ENCODE data around the gene PAQR6. TPM values are rescaled to one million over a fixed set of nuclear protein-coding genes. Genes with fewer than 3 reads are reported as not detected.
"Not testable (repeated sequence)": the region's sequence is repeated elsewhere in the genome, so short reads cannot be mapped to it uniquely, and the experiment has no call there.

Gene PAQR6
- total and polyA plus RNA-seq, 8 donors, result 0.51 to 5.6 (median 0.88) TPM

DNA sequence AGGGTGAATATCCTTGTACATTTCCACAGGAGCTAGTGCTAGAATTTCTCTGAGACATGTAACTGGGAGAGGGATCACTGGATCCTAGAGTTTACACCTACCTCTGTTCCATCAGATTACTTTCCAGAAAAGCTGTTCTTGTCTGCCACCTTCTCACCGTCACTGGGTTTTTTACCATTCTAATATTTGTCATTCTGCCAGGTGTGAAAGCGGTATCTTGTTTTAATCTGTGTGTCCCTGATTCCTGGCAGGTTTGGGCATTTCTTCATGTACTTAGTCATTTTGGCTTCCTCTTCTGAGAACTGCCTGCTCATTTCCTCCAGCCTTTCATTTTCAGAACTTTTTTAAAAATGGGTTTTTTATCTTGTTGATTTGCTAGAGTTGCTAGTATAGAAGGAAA, 30.0 kb downstream of the PAQR6 start:
- intact Hi-C loops (cut with DNase I), result no loop called here
- FAIRE-seq, result no peak
- TF ChIP-seq, protein P1, sequence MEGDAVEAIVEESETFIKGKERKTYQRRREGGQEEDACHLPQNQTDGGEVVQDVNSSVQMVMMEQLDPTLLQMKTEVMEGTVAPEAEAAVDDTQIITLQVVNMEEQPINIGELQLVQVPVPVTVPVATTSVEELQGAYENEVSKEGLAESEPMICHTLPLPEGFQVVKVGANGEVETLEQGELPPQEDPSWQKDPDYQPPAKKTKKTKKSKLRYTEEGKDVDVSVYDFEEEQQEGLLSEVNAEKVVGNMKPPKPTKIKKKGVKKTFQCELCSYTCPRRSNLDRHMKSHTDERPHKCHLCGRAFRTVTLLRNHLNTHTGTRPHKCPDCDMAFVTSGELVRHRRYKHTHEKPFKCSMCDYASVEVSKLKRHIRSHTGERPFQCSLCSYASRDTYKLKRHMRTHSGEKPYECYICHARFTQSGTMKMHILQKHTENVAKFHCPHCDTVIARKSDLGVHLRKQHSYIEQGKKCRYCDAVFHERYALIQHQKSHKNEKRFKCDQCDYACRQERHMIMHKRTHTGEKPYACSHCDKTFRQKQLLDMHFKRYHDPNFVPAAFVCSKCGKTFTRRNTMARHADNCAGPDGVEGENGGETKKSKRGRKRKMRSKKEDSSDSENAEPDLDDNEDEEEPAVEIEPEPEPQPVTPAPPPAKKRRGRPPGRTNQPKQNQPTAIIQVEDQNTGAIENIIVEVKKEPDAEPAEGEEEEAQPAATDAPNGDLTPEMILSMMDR (IDR thresholded peaks at IDR 0.05), result no peak
- Histone ChIP-seq H3K9me3 (no peaks in the 10 kb centered on the region), H3K27me3 (no peaks in the 10 kb centered on the region), H3K4me1 (peaks cover 10 to 26% (median 19%) of the 10 kb centered on the region in 3 donors), H3K27ac (peak overlapping the region in 2 of 4 donors; percentile 52 to 61), H3K4me3 (no peak overlapping the region), H3K36me3 (peaks cover 0 to 13% (median 4%) of the 10 kb centered on the region in 3 donors)
- ATAC-seq, result peak; percentile 13 to 45 (median 31)
- 8 to 18% methylated on average over 2 of the region's 2 CpGs for WGBS, 2 donors
- DNase-seq, result no peak

DNA sequence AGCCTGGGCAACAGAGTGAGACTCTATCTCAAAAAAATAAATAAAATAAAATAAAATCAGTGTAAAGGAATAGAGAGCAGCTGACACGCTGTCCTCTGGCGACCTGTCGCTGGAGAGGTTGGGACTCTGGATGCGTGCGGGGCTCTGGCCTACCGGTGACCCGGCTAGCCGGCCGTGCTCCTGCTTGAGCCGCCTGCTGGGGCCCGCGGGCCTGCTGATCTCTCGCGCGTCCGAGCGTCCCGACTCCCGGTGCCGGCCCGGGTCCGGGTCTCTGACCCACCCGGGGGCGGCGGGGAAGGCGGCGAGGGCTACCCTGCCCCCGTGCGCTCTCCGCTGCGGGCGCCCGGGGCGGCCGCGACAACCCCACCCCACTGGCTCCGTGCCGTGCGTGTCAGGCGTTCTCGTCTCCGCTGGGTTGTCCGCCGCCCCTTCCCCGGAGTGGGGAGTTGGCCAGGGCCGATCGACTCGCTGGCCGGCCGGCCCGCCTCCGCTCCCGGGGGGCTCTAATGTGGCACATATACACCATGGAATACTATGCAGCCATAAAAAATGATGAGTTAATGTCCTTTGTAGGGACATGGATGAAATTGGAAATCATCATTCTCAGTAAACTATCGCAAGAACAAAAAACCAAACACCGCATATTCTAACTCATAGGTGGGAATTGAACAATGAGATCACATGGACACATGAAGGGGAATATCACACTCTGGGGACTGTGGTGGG, 31.3 kb downstream of the PAQR6 start:
- WGBS, 2 donors, result 90 to 92% methylated on average over 54 to 55 of the region's 55 CpGs
- H3K27ac ChIP-seq; intact Hi-C loops (cut with DNase I); H3K9me3 ChIP-seq; ATAC-seq; H3K27me3 ChIP-seq; H3K4me3 ChIP-seq: not testable (repeated sequence)
- peak; percentile 84 for FAIRE-seq
- Histone ChIP-seq H3K36me3 (peaks cover 0 to 11% (median 0%) of the 10 kb centered on the region in 3 donors), H3K4me1 (peaks cover 10 to 26% (median 19%) of the 10 kb centered on the region in 3 donors)
- DNase-seq, result peak in 1 of 6 donors; percentile 60

DNA sequence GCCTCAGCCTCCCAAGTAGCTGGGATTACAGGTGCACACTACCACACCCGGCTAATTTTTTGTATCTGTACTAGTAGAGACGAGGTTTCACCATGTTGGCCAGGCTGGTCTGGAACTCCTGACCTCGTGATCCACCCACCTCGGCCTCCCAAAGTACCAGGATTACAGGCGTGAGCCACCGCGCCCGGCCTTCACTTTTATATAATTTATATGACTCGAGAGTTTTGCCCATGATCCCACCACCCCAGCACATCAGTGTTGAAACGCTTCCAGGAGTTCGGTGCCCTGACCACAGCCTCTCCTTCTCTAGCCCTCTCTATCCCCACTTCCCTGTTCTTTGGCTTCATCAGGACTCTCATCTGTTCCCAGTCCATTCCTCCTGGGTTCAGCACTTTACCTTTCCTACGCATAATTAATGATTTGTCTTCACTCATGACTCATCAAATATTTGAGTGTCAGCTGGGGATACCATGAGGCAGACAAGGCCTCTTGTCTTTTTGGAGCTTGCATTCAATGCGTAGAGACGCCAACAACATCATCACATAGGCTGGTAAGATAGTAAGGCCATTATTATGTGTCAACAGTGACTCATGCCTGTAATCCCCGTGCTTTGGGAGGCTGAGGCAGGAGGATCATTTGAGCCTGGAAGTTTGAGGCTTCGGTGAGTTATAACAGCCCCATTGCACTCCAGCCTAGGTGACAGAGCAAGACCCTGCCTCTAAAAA, 33.7 kb downstream of the PAQR6 start:
- TF ChIP-seq, protein P1 (IDR thresholded peaks at IDR 0.05), result no peak
- no peak for ATAC-seq
- H3K27ac ChIP-seq, result peak overlapping the region in 1 of 4 donors; percentile 95

DNA sequence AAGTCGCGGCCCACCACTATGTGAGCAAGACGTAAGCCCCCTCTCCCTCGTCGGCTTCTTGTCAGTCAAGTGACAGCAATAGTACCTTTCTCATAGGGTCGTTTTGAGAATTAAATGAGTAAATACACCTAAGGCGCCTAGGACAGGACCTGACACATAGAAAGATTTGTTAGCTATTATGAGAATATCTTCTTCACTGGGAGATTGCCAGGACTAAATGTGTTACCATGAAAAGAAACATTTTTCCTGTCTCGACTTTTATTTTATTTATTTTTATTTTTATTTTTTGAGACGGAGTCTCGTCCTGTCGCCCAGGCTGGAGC, 34.3 kb downstream of the PAQR6 start:
- H3K27me3 ChIP-seq, result no peaks in the 10 kb centered on the region
- peak overlapping the region; percentile 86 to 98 (median 94) for H3K27ac ChIP-seq
- DNase-seq (no peak), ATAC-seq (no peak), FAIRE-seq (no peak)
- peaks cover 10 to 26% (median 19%) of the 10 kb centered on the region in 3 donors for H3K4me1 ChIP-seq
- TF ChIP-seq, protein P1 (IDR thresholded peaks at IDR 0.05), result no peak
- H3K4me3 ChIP-seq, result peak overlapping the region; percentile 38 to 66 (median 58)
- no peaks in the 10 kb centered on the region for H3K36me3 ChIP-seq
- no peaks in the 10 kb centered on the region for H3K9me3 ChIP-seq
- intact Hi-C loops (cut with DNase I), result no loop called here
- WGBS, 2 donors, result 12 to 15% methylated on average over 11 of the region's 11 CpGs

More for the DNA sequence above, 33.7 kb downstream of the PAQR6 start:
- no peaks in the 10 kb centered on the region for H3K9me3 ChIP-seq
- H3K4me1 ChIP-seq, result peaks cover 10 to 26% (median 19%) of the 10 kb centered on the region in 3 donors
- FAIRE-seq, result no peak
- intact Hi-C loops (cut with DNase I), result no loop called here
- WGBS, 2 donors, result 76 to 79% methylated on average over 16 of the region's 16 CpGs
- DNase-seq, result no peak
- H3K4me3 ChIP-seq, result peak overlapping the region in 2 of 4 donors; percentile 54 to 66
- no peaks in the 10 kb centered on the region for H3K27me3 ChIP-seq
- H3K36me3 ChIP-seq, result no peaks in the 10 kb centered on the region

DNA sequence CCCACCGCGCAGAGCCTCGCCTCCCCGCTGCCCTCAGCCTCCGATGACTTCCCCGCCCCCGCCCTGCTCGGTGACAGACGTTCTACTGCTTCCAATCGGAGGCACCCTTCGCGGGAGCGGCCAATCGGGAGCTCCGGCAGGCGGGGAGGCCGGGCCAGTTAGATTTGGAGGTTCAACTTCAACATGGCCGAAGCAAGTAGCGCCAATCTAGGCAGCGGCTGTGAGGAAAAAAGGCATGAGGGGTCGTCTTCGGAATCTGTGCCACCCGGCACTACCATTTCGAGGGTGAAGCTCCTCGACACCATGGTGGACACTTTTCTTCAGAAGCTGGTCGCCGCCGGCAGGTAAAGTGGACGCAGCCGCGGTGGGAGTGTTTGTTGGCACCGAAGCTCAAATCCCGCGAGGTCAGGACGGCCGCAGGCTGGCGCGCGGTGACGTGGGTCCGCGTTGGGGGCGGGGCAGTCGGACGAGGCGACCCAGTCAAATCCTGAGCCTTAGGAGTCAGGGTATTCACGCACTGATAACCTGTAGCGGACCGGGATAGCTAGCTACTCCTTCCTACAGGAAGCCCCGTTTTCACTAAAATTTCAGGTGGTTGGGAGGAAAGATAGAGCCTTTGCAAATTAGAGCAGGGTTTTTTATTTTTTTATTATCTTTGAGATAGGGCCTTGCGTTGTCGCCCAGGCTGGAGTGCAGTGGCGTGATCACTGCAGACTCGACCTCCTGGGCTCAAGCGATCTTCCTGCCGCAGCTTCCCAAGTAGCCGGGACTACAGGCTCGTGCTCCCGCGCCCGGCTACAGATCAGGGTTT, 34.8 kb downstream of the PAQR6 start, which contains the start of gene PMF1:
TSS of gene PMF1 (plus strand) at position 175 of the 811 bp plus-strand sequence. CDS start at position 184, 9 bp downstream.
- 0 to 1% methylated on average over 61 of the region's 61 CpGs for WGBS, 2 donors
- peak within 1 kb of the TSS; percentile 86 to 98 (median 94) for H3K27ac ChIP-seq
- peak within 1 kb of the TSS; percentile 38 to 66 (median 58) for H3K4me3 ChIP-seq
- no peaks in the 10 kb centered on the region for H3K27me3 ChIP-seq
- intact Hi-C loops (cut with DNase I), result no loop called here
- TF ChIP-seq, protein P1 (IDR thresholded peaks at IDR 0.05), result no peak
- no peak for FAIRE-seq
- DNase-seq, result peak; percentile 94 to 98 (median 96)
- ATAC-seq, result peak; percentile 98 to 99 (median 98)
- no peaks in the 10 kb centered on the region for H3K9me3 ChIP-seq
- peaks cover 10 to 20% (median 17%) of the 10 kb centered on the region in 3 donors for H3K4me1 ChIP-seq
- peaks cover 0 to 5% (median 0%) of the 10 kb centered on the region in 3 donors for H3K36me3 ChIP-seq

Data from pancreas (tissue), 10 donors.